Fibroblast of pulmonary artery (primary cell): ENCODE measurements around the gene BLTP3A.

Experiments
- DNase-seq: peaks from one replicate; pipeline ENCODE4 v3.0.0-alpha.2; 2010; ENCODE audit warnings: low read depth
- H3K4me3 ChIP-seq: replicated peaks from 2 replicates; pipeline ENCODE4 v1.5.1; 2011; ENCODE audit warnings: low read depth, mild to moderate bottlenecking, control low read depth, low read length, moderate library complexity
- CTCF ChIP-seq: IDR thresholded peaks from 2 replicates; pipeline ENCODE4 v1.5.1; 2011; ENCODE audit warnings: mild to moderate bottlenecking, control low read depth, low read length, inconsistent platforms; ENCODE audit errors: missing control alignments

The BLTP3A gene

GRCh38 chr6:34836451-34836850 lies 44.6 kb downstream of the BLTP3A start:
- TF ChIP-seq CTCF = no peak
- no peak for DNase-seq
- no peak overlapping the region for H3K4me3 ChIP-seq

- no peak for DNase-seq
- no peak overlapping the region for H3K4me3 ChIP-seq
- TF ChIP-seq CTCF = no peak
Measured at GRCh38 chr6:34837528-34837927, 45.6 kb downstream of the BLTP3A start.

GRCh38 chr6:34839666-34840352 lies 47.9 kb downstream of the BLTP3A start:
- no peak for TF ChIP-seq CTCF
- DNase-seq = no peak

More at GRCh38 chr6:34839666-34840352, 47.9 kb downstream of the BLTP3A start:
- H3K4me3 ChIP-seq = no peak overlapping the region
